Endothelial cell of umbilical vein (primary cell): ENCODE measurements around the gene COPRS. TPM values are rescaled to one million over a fixed set of nuclear protein-coding genes. Genes with fewer than 3 reads are reported as not detected.
A peak's percentile ranks its signal among the peaks of the same experiment; 100 is the strongest.

ENCODE experiments used
- BruUV-seq: library from RNA; stranded (reverse); fragments of 400-500 nt; replicated peaks from 2 replicates; lab custom pipeline; 2021; lab: Mats Ljungman, UMichigan
- CTCF ChIA-PET: fragments of 300-600, 350-600 bp; sonication (Branson Sonifier 250); formaldehyde crosslinking; loops from one replicate; lab custom pipeline; 2021; ENCODE audit warnings: antibody characterized with exemption, inconsistent platforms; lab: Charles Lee
- POLR2A ChIA-PET: fragments of 300-600, 350-600 bp; sonication (Branson Sonifier 250); formaldehyde crosslinking; loops from one replicate; lab custom pipeline; 2021; ENCODE audit warnings: antibody characterized with exemption, inconsistent platforms; lab: Charles Lee
- DNase-seq: peaks from one replicate; pipeline ENCODE4 v3.0.0-alpha.2; 2011; ENCODE audit warnings: low read depth, low spot score
- FAIRE-seq: peaks from 2 replicates; lab custom pipeline; 2011; peaks lifted over from hg19 to GRCh38; lab: Jason Lieb, UNC
- H2AFZ ChIP-seq: 2 replicates; pipeline ENCODE4 v1.6.0; 2012; ENCODE audit warnings: low read depth, low read length, control low read depth, inconsistent platforms
- H3K27ac ChIP-seq: 2 replicates; pipeline ENCODE4 v1.5.1; 2011; ENCODE audit warnings: low read depth, mild to moderate bottlenecking, control low read depth, low read length, moderate library complexity; ENCODE audit not compliant: insufficient read depth
- H3K27me3 ChIP-seq, 2 experiments: 2 replicates each; pipeline versions ENCODE4 v1.6.0 to v1.6.1; 2011; ENCODE audit warnings: low read length in 2 of 2, mixed read lengths in 1 of 2; ENCODE audit not compliant: control insufficient read depth in 2 of 2, insufficient read depth in 2 of 2
- H3K36me3 ChIP-seq, 2 experiments: 2 replicates in 1 of 2; 3 replicates in 1 of 2; pipeline ENCODE4 v1.5.1; 2011; ENCODE audit warnings: low read length in 2 of 2, mild to moderate bottlenecking in 1 of 2, moderate library complexity in 1 of 2; ENCODE audit not compliant: control insufficient read depth in 2 of 2, insufficient read depth in 2 of 2; ENCODE audit errors: extremely low read depth in 1 of 2
- H3K4me1 ChIP-seq: 3 replicates; pipeline ENCODE4 v1.5.1; 2011; ENCODE audit warnings: mild to moderate bottlenecking, low read length; ENCODE audit not compliant: control insufficient read depth, insufficient read depth; ENCODE audit errors: extremely low read depth
- H3K4me2 ChIP-seq: 2 replicates; pipeline ENCODE4 v1.6.1; 2011; ENCODE audit warnings: low read length, control low read depth, mixed read lengths; ENCODE audit not compliant: insufficient read depth
- H3K4me3 ChIP-seq, 3 experiments: fragments of 200-600 bp in 1 of 3; sonication (generic), shearing (Covaris generic) in 1 of 3; replicated peaks in 1 of 3; 2 replicates each; pipeline ENCODE4 v1.5.1; 2011 to 2016; ENCODE audit warnings: control low read depth in 3 of 3, low read length in 3 of 3, mild to moderate bottlenecking in 2 of 3, inconsistent platforms in 1 of 3, low read depth in 1 of 3, moderate library complexity in 1 of 3; ENCODE audit not compliant: insufficient read depth in 1 of 3
- H3K79me2 ChIP-seq: 2 replicates; pipeline ENCODE4 v1.6.0; 2012; ENCODE audit warnings: low read length, inconsistent platforms; ENCODE audit not compliant: control insufficient read depth, insufficient read depth
- H3K9ac ChIP-seq: replicated peaks from 2 replicates; pipeline ENCODE3; 2011; ENCODE audit warnings: low read length, control low read depth; ENCODE audit not compliant: insufficient read depth; ENCODE audit errors: extremely low read depth
- H3K9me1 ChIP-seq: replicated peaks from 3 replicates; pipeline ENCODE4 v1.6.0; 2011; ENCODE audit warnings: mild to moderate bottlenecking, low read length; ENCODE audit not compliant: control insufficient read depth, insufficient read depth; ENCODE audit errors: extremely low read depth
- H3K9me3 ChIP-seq: replicated peaks from 2 replicates; pipeline ENCODE4 v1.5.1; 2012; ENCODE audit warnings: low read length, inconsistent platforms; ENCODE audit not compliant: control insufficient read depth, insufficient read depth
- H4K20me1 ChIP-seq: replicated peaks from 2 replicates; pipeline ENCODE3; 2011; ENCODE audit warnings: mild to moderate bottlenecking, low read length; ENCODE audit not compliant: control insufficient read depth, insufficient read depth; ENCODE audit errors: extremely low read depth
- EZH2 ChIP-seq: IDR thresholded peaks from 2 replicates; pipeline ENCODE4 v1.6.1; 2012; ENCODE audit warnings: borderline replicate concordance, low read depth, mild to moderate bottlenecking, moderate library complexity, low read length, inconsistent platforms; ENCODE audit not compliant: severe bottlenecking
- FOS ChIP-seq: IDR thresholded peaks from 2 replicates; pipeline ENCODE4 v1.6.1; 2011; ENCODE audit warnings: mild to moderate bottlenecking, low read length, moderate library complexity, borderline replicate concordance; ENCODE audit not compliant: insufficient read depth
- GATA2 ChIP-seq: IDR thresholded peaks from 2 replicates; pipeline ENCODE4 v1.7.0; 2011; ENCODE audit warnings: low read depth, mild to moderate bottlenecking, moderate library complexity, mixed read lengths, low read length; ENCODE audit not compliant: insufficient read length, insufficient read depth
- JUN ChIP-seq: IDR thresholded peaks from 2 replicates; pipeline ENCODE4 v1.6.1; 2011; ENCODE audit warnings: borderline replicate concordance, low read depth; ENCODE audit not compliant: insufficient read length, insufficient read depth
- MAX ChIP-seq: IDR thresholded peaks from 2 replicates; pipeline ENCODE4 v1.6.1; 2011; ENCODE audit not compliant: insufficient read depth, insufficient read length
- MYC ChIP-seq: IDR thresholded peaks from one replicate; pipeline ENCODE4 v1.6.1; 2011; ENCODE audit warnings: mild to moderate bottlenecking, low read depth, low read length
- POLR2A ChIP-seq: IDR thresholded peaks from 2 replicates; pipeline ENCODE4 v1.6.1; 2012; ENCODE audit warnings: low read depth, mild to moderate bottlenecking, control low read depth, low read length
- POLR2AphosphoS5 ChIP-seq: IDR thresholded peaks from 2 replicates; pipeline ENCODE4 v1.6.1; 2012; ENCODE audit warnings: low read depth, mild to moderate bottlenecking, control low read depth, low read length, moderate library complexity; ENCODE audit not compliant: insufficient read depth
- dilution Hi-C: fragments of 300-500 bp; cut with MboI; formaldehyde crosslinking; loops from one replicate; pipeline ENCODE4 v1.15.0; 2019; ENCODE audit warnings: low sequenced_read_pairs; ENCODE audit not compliant: extremely low pct_ligation_motif_present
- intact Hi-C: fragments of 100-400 bp; cut with micrococcal nuclease; formaldehyde crosslinking; loops from one replicate; pipeline ENCODE4 v1.10.0; 2022
- polyA plus RNA-seq, 4 experiments: library from polyadenylated mRNA; depleted of rRNA in 3 of 4; stranded (reverse) in 3 of 4; unstranded in 1 of 4; fragments of >200 nt; gene quantifications; 2 replicates each; pipeline versions ENCODE4 v1.2.1 to v1.2.3, GENCODE V29; 2011 to 2012; ENCODE audit warnings: missing spikeins in 1 of 4
- total RNA-seq: library from RNA; stranded (reverse); gene quantifications from 2 replicates; pipeline ENCODE4 v1.2.3, GENCODE V29; 2021
- TF ChIP-seq, protein P1 (sequence below), 2 donors: IDR thresholded peaks; 1 replicate in 1 of 2; 2 replicates in 1 of 2; pipeline ENCODE4 v1.5.1; 2011; ENCODE audit warnings: low read length in 2 of 2, mild to moderate bottlenecking in 2 of 2, moderate library complexity in 2 of 2, control low read depth in 1 of 2, inconsistent platforms in 1 of 2, low read depth in 1 of 2; ENCODE audit not compliant: insufficient read depth in 1 of 2; ENCODE audit errors: extremely low read depth in 1 of 2

The COPRS gene
- total and polyA plus RNA-seq, 2 donors (not counting 3 experiments of a cell fraction or from before 2014, with no cell fraction given) = 43.1 to 48.0 TPM

- H3K79me2 ChIP-seq = no peaks in the 10 kb centered on the region
- H3K27me3 ChIP-seq = no peaks in the 10 kb centered on the region
- no peak overlapping the region for H3K4me2 ChIP-seq
- no peaks in the 10 kb centered on the region for H3K36me3 ChIP-seq
- no peaks in the 10 kb centered on the region for H3K9me1 ChIP-seq
- BruUV-seq = no TSS peak
- peak; percentile 87 for FAIRE-seq
- ChIA-PET POLR2A (no interaction called here), CTCF (interaction anchor here (0.6 to 0.8 kb wide), 4 partner anchors 20 to 343 kb away, joined by 3 to 5 read pairs (median 3); no protein-coding TSS in a partner anchor)
- no peak overlapping the region for H2AFZ ChIP-seq
- peak; percentile 71 for DNase-seq
- no peak overlapping the region for H3K9ac ChIP-seq
- H4K20me1 ChIP-seq = no peaks in the 10 kb centered on the region
- peaks cover 17% of the 10 kb centered on the region for H3K4me1 ChIP-seq
- peak overlapping the region; percentile 48 for H3K27ac ChIP-seq
- intact Hi-C loops (no loop called here), dilution Hi-C loops (loop anchor here (25.0 kb wide), 1 partner anchor 184 kb away; no protein-coding TSS in a partner anchor)
- H3K9me3 ChIP-seq = no peaks in the 10 kb centered on the region
- H3K4me3 ChIP-seq = no peak overlapping the region
- TF ChIP-seq FOS = peak; percentile 22
- TF ChIP-seq MAX = no peak
- peak; percentile 7 for TF ChIP-seq JUN
Observed at GRCh38 chr17:31820691-31821435, 38.2 kb downstream of the COPRS start.

DNA sequence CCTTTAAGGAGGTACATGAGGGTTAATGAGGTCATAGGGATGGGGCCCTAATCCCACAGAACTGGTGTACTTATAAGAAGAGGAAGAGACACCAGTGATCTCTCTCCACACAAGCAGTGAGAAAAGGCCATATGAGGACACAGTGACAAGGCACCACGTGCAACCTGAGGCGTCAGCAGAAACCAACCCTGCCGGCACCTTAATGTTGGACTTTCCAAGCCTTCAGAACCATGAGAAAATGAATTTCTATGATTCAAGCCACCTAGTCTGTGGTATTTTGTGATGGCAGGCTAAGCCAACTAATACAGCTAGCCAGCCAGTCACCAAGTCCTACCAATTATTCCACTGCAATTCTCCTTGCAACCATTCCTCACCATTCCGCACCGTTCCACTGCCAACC, 39.5 kb downstream of the COPRS start:
- Histone ChIP-seq H2AFZ (no peak overlapping the region), H3K9me3 (no peaks in the 10 kb centered on the region), H3K4me1 (peaks cover 6% of the 10 kb centered on the region), H3K36me3 (no peaks in the 10 kb centered on the region), H3K4me3 (no peak overlapping the region), H3K27me3 (no peaks in the 10 kb centered on the region), H3K4me2 (no peak overlapping the region), H4K20me1 (no peaks in the 10 kb centered on the region), H3K79me2 (no peaks in the 10 kb centered on the region), H3K9me1 (no peaks in the 10 kb centered on the region), H3K9ac (no peak overlapping the region), H3K27ac (no peak overlapping the region)
- dilution Hi-C loops (loop anchor here (25.0 kb wide), 1 partner anchor 182 kb away; no protein-coding TSS in a partner anchor), intact Hi-C loops (no loop called here)
- no peak for DNase-seq
- TF ChIP-seq, protein P1, sequence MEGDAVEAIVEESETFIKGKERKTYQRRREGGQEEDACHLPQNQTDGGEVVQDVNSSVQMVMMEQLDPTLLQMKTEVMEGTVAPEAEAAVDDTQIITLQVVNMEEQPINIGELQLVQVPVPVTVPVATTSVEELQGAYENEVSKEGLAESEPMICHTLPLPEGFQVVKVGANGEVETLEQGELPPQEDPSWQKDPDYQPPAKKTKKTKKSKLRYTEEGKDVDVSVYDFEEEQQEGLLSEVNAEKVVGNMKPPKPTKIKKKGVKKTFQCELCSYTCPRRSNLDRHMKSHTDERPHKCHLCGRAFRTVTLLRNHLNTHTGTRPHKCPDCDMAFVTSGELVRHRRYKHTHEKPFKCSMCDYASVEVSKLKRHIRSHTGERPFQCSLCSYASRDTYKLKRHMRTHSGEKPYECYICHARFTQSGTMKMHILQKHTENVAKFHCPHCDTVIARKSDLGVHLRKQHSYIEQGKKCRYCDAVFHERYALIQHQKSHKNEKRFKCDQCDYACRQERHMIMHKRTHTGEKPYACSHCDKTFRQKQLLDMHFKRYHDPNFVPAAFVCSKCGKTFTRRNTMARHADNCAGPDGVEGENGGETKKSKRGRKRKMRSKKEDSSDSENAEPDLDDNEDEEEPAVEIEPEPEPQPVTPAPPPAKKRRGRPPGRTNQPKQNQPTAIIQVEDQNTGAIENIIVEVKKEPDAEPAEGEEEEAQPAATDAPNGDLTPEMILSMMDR (IDR thresholded peaks at IDR 0.05; ENCODE audit: extremely low read depth in 1 of 2, insufficient read depth in 1 of 2, low read depth in 1 of 2, low read length in 2 of 2) = no peak
- TF ChIP-seq GATA2 = no peak
- TF ChIP-seq EZH2 = no peak
- TF ChIP-seq JUN = no peak
- TF ChIP-seq FOS = no peak
- TF ChIP-seq POLR2A = no peak
- TF ChIP-seq MAX = no peak
- no peak for TF ChIP-seq POLR2AphosphoS5
- no peak for TF ChIP-seq MYC
- CTCF ChIA-PET = no interaction called here
- POLR2A ChIA-PET = no interaction called here
- no peak for FAIRE-seq
- no TSS peak for BruUV-seq
